Measurements from ENCODE around the gene KLRG1. TPM values are rescaled to one million over a fixed set of nuclear protein-coding genes. Genes with fewer than 3 reads are reported as not detected.

KLRG1 gene
- total and polyA plus RNA-seq, 9 of the 15 experiments (the other 6 are each of a cell fraction or from before 2014, with no cell fraction given): 1.4 to 7.2 (median 2.1) TPM

DNA sequence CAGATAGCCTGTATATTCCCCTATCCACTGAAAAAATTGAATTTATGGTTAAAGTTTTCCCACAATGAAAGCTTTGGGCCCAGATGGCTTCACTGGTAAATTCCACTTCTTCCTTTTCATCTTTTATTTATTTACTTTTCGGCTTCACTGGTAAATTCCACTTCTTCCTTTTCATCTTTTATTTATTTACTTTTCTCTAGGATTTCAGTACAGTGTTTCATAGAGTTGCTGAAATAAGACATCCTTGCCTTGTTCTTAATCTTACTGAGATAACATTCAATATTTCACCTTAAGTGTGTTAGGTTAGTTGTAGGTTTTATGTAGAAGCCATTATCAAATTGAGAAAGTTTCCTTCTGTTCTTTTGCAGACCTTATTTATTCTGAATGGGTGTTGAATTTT lies 18.9 kb upstream of the KLRG1 start:
- FAIRE-seq (no peak), ATAC-seq (no peak), DNase-seq (ENCODE audit: extremely low read depth in 1 of 4, low spot score in 3 of 4) (no peak)
- ChIA-PET CTCF (ENCODE audit: low intra/inter-chr PET ratio) (no interaction called here), POLR2A (no interaction called here)
- H3K9ac ChIP-seq (ENCODE audit: insufficient read depth in 1 of 2, low read depth in 2 of 2, low read length in 2 of 2): no peak overlapping the region
- no TSS peak for BruUV-seq (replicated peaks)
- in situ Hi-C loops (cut with MboI): no loop called here
- H3K27ac ChIP-seq (ENCODE audit: extremely low read depth, low read depth, low read length): no peak overlapping the region
- no peaks in the 10 kb centered on the region for H4K20me1 ChIP-seq (replicated peaks; ENCODE audit: control insufficient read depth, insufficient read depth, low read length)
- no peak overlapping the region for H2AFZ ChIP-seq (ENCODE audit: low read depth, low read length)
- intact Hi-C loops (cut with micrococcal nuclease): no loop called here
- H3K4me1 ChIP-seq (replicated peaks in 1 of 2; ENCODE audit: control insufficient read depth in 2 of 2, insufficient read depth in 2 of 2, low read length in 2 of 2): no peaks in the 10 kb centered on the region
- H3K4me3 ChIP-seq: no peak overlapping the region
- H3K9me1 ChIP-seq (ENCODE audit: control insufficient read depth, insufficient read depth, low read length): no peaks in the 10 kb centered on the region
- H3K79me2 ChIP-seq (ENCODE audit: control insufficient read depth, insufficient read depth, low read length): no peaks in the 10 kb centered on the region
- no peaks in the 10 kb centered on the region for H3K9me3 ChIP-seq (replicated peaks; ENCODE audit: control insufficient read depth, insufficient read depth, low read depth, low read length)
- no peak for TF ChIP-seq ELK3 (CRISPR knock-in tag; IDR thresholded peaks at IDR 0.05)
- TF ChIP-seq, protein P1, sequence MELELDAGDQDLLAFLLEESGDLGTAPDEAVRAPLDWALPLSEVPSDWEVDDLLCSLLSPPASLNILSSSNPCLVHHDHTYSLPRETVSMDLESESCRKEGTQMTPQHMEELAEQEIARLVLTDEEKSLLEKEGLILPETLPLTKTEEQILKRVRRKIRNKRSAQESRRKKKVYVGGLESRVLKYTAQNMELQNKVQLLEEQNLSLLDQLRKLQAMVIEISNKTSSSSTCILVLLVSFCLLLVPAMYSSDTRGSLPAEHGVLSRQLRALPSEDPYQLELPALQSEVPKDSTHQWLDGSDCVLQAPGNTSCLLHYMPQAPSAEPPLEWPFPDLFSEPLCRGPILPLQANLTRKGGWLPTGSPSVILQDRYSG (tag; conservative IDR thresholded peaks at IDR 0.05; ENCODE audit: low read depth): no peak
- TF ChIP-seq, protein P2, sequence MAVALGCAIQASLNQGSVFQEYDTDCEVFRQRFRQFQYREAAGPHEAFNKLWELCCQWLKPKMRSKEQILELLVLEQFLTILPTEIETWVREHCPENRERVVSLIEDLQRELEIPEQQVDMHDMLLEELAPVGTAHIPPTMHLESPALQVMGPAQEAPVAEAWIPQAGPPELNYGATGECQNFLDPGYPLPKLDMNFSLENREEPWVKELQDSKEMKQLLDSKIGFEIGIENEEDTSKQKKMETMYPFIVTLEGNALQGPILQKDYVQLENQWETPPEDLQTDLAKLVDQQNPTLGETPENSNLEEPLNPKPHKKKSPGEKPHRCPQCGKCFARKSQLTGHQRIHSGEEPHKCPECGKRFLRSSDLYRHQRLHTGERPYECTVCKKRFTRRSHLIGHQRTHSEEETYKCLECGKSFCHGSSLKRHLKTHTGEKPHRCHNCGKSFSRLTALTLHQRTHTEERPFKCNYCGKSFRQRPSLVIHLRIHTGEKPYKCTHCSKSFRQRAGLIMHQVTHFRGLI (CRISPR knock-in tag; IDR thresholded peaks at IDR 0.05): no peak
- no peak for TF ChIP-seq ZNF165 (CRISPR knock-in tag; IDR thresholded peaks at IDR 0.05; ENCODE audit: borderline replicate concordance)
- TF ChIP-seq JUN (IDR thresholded peaks at IDR 0.05; ENCODE audit: borderline replicate concordance, low read depth, low read length): no peak
- no peak for TF ChIP-seq JUN (CRISPR knock-in tag; IDR thresholded peaks at IDR 0.05; ENCODE audit: borderline replicate concordance)
- no peak for TF ChIP-seq RHOXF2B (CRISPR knock-in tag; conservative IDR thresholded peaks at IDR 0.05)
- no peak for TF ChIP-seq KAT7 (CRISPR knock-in tag; IDR thresholded peaks at IDR 0.05; ENCODE audit: borderline replicate concordance)
- 20% methylated on average over 1 of the region's 1 CpG for WGBS (ENCODE audit: insufficient coverage, low coverage, missing lambda C conversion rate)
- no peak overlapping the region for H3K4me2 ChIP-seq (ENCODE audit: insufficient read depth, low read length)
- H3K27me3 ChIP-seq (ENCODE audit: control insufficient read depth in 2 of 2, insufficient read depth in 2 of 2, low read length in 2 of 2): no peaks in the 10 kb centered on the region
- H3K36me3 ChIP-seq (ENCODE audit: control insufficient read depth, insufficient read depth, low read length): no peaks in the 10 kb centered on the region

All from K562 (cell line).